ENCODE measurements around the gene LINGO3.

Gene LINGO3

GRCh38 chr19:2309734-2310362 is 1.9 kb upstream of the LINGO3 start:
- Histone ChIP-seq H3K9ac (ENCODE audit: low read length) (no peak overlapping the region), H3K27me3 (replicated peaks; ENCODE audit: control insufficient read depth, insufficient read depth, low read length) (peaks cover 21% of the 10 kb centered on the region), H3K4me1 (ENCODE audit: control insufficient read depth, insufficient read depth, low read length) (peaks cover 4% of the 10 kb centered on the region), H3K36me3 (ENCODE audit: control insufficient read depth, insufficient read depth, low read length, severe bottlenecking) (no peaks in the 10 kb centered on the region), H3K9me3 (ENCODE audit: control insufficient read depth, low read length) (peaks cover 2% of the 10 kb centered on the region), H3K4me3 (ENCODE audit: low read length) (no peak overlapping the region)
- peak; percentile 31 for DNase-seq (ENCODE audit: low read depth)

GRCh38 chr19:2307518-2308012 is 389 bp downstream of the LINGO3 start:
- DNase-seq (ENCODE audit: low read depth), result no peak
- Histone ChIP-seq H3K36me3 (ENCODE audit: control insufficient read depth, insufficient read depth, low read length, severe bottlenecking) (no peaks in the 10 kb centered on the region), H3K9me3 (ENCODE audit: control insufficient read depth, low read length) (no peaks in the 10 kb centered on the region), H3K9ac (ENCODE audit: low read length) (no peak overlapping the region), H3K4me3 (ENCODE audit: low read length) (no peak overlapping the region), H3K4me1 (ENCODE audit: control insufficient read depth, insufficient read depth, low read length) (peaks cover 4% of the 10 kb centered on the region), H3K27me3 (replicated peaks; ENCODE audit: control insufficient read depth, insufficient read depth, low read length) (peaks cover 25% of the 10 kb centered on the region)

GRCh38 chr19:2306971-2307370 is 983 bp downstream of the LINGO3 start:
- H3K27me3 ChIP-seq (replicated peaks; ENCODE audit: control insufficient read depth, insufficient read depth, low read length), result peaks cover 27% of the 10 kb centered on the region

GRCh38 chr19:2306281-2306806 is 1.6 kb downstream of the LINGO3 start:
- Histone ChIP-seq H3K27me3 (replicated peaks; ENCODE audit: control insufficient read depth, insufficient read depth, low read length) (peaks cover 27% of the 10 kb centered on the region), H3K4me3 (ENCODE audit: low read length) (no peak overlapping the region), H3K9me3 (ENCODE audit: control insufficient read depth, low read length) (no peaks in the 10 kb centered on the region), H3K4me1 (ENCODE audit: control insufficient read depth, insufficient read depth, low read length) (peaks cover 8% of the 10 kb centered on the region), H3K9ac (ENCODE audit: low read length) (no peak overlapping the region), H3K36me3 (ENCODE audit: control insufficient read depth, insufficient read depth, low read length, severe bottlenecking) (no peaks in the 10 kb centered on the region)
- no peak for DNase-seq (ENCODE audit: low read depth)

More at GRCh38 chr19:2306971-2307370, 983 bp downstream of the LINGO3 start:
- Histone ChIP-seq H3K4me1 (ENCODE audit: control insufficient read depth, insufficient read depth, low read length) (peaks cover 8% of the 10 kb centered on the region), H3K9ac (ENCODE audit: low read length) (no peak overlapping the region), H3K9me3 (ENCODE audit: control insufficient read depth, low read length) (no peaks in the 10 kb centered on the region), H3K36me3 (ENCODE audit: control insufficient read depth, insufficient read depth, low read length, severe bottlenecking) (no peaks in the 10 kb centered on the region), H3K4me3 (ENCODE audit: low read length) (no peak overlapping the region)
- DNase-seq (ENCODE audit: low read depth), result no peak

- Histone ChIP-seq H3K4me3 (ENCODE audit: low read length) (no peak overlapping the region), H3K9me3 (ENCODE audit: control insufficient read depth, low read length) (no peaks in the 10 kb centered on the region), H3K27me3 (replicated peaks; ENCODE audit: control insufficient read depth, insufficient read depth, low read length) (peaks cover 31% of the 10 kb centered on the region), H3K9ac (ENCODE audit: low read length) (no peak overlapping the region), H3K4me1 (ENCODE audit: control insufficient read depth, insufficient read depth, low read length) (peaks cover 8% of the 10 kb centered on the region), H3K36me3 (ENCODE audit: control insufficient read depth, insufficient read depth, low read length, severe bottlenecking) (no peaks in the 10 kb centered on the region)
- no peak for DNase-seq (ENCODE audit: low read depth)
These were observed 2.3 kb downstream of the LINGO3 start for GRCh38 chr19:2305452-2306280.

- no peaks in the 10 kb centered on the region for H3K36me3 ChIP-seq (ENCODE audit: control insufficient read depth, insufficient read depth, low read length, severe bottlenecking)
- H3K27me3 ChIP-seq (replicated peaks; ENCODE audit: control insufficient read depth, insufficient read depth, low read length), result peaks cover 29% of the 10 kb centered on the region
- H3K4me3 ChIP-seq (ENCODE audit: low read length), result no peak overlapping the region
- H3K9me3 ChIP-seq (ENCODE audit: control insufficient read depth, low read length), result no peaks in the 10 kb centered on the region
- no peak overlapping the region for H3K9ac ChIP-seq (ENCODE audit: low read length)
- no peak for DNase-seq (ENCODE audit: low read depth)
- peaks cover 4% of the 10 kb centered on the region for H3K4me1 ChIP-seq (ENCODE audit: control insufficient read depth, insufficient read depth, low read length)
These were observed 4.6 kb downstream of the LINGO3 start for GRCh38 chr19:2303211-2303798.

DNA sequence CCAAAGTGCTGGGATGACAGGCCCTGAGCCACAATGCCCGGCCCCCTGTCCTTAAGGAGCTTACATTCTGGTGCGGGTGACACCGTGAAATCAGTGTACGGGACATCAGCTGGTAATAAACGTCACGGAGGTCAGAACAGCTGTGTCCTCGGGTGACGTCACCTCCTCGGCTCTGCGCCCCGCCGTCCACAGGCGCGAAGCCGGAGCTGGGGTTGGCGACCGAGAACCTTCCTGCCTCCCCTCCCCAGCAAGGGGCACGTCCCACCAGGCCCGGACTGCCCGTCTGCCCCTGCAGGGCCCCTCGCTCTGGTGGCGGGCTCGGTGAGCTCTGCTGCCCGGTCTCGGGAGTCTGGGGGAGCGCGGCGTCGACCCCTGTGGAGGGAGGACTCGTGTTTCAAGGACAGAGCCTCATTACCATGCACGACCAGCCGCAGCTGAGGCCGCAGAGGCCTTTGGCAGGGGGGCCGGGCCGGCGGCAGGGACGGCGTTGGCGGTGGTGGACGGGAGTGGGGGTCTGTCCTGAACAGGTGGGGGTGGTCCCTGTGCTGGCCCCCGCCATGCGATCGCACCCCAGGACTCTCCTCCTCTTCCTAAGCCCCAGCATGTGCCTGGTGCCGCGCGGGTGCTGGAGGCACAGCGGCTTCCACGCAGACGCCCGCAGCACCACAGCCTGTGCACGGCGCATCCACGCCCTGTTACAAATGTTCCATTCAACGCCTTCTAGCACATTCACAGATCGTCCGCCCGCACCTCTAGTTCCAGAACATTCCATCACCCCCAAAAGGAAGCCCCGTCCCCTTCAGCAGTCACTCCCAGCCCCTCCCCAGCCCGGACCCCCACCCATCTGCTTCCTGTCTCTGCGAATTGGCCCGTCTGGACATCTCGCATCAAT is 5.4 kb downstream of the LINGO3 start:
- no peaks in the 10 kb centered on the region for H3K36me3 ChIP-seq (ENCODE audit: control insufficient read depth, insufficient read depth, low read length, severe bottlenecking)
- DNase-seq (ENCODE audit: low read depth), result peak; percentile 35
- no peak overlapping the region for H3K9ac ChIP-seq (ENCODE audit: low read length)
- no peaks in the 10 kb centered on the region for H3K9me3 ChIP-seq (ENCODE audit: control insufficient read depth, low read length)
- H3K27me3 ChIP-seq (replicated peaks; ENCODE audit: control insufficient read depth, insufficient read depth, low read length), result peaks cover 27% of the 10 kb centered on the region
- no peak overlapping the region for H3K4me3 ChIP-seq (ENCODE audit: low read length)
- peaks cover 4% of the 10 kb centered on the region for H3K4me1 ChIP-seq (ENCODE audit: control insufficient read depth, insufficient read depth, low read length)

DNA sequence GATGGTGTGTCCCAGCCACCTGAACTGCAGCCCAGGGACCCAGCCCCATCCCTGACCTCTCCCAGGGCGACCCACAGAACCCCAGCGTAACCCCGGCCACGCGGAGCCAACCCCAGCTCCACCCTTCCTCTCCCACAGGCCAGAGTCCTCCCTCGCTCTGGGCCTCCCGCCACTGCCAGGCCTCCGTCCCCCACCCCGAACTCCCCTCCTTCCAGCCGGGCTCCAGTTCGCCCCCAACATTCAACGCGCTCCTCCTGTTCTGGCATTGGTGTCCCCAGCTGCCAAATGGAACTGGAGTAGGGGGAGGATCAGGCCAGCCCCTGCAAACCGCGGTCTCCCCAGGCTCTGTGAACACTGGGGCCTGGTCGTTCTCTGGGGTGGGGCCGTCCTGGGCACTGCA is 7.4 kb downstream of the LINGO3 start:
- DNase-seq (ENCODE audit: low read depth), result no peak
- Histone ChIP-seq H3K27me3 (replicated peaks; ENCODE audit: control insufficient read depth, insufficient read depth, low read length) (peaks cover 17% of the 10 kb centered on the region), H3K4me3 (ENCODE audit: low read length) (no peak overlapping the region), H3K9me3 (ENCODE audit: control insufficient read depth, low read length) (no peaks in the 10 kb centered on the region), H3K9ac (ENCODE audit: low read length) (no peak overlapping the region), H3K4me1 (ENCODE audit: control insufficient read depth, insufficient read depth, low read length) (peaks cover 4% of the 10 kb centered on the region), H3K36me3 (ENCODE audit: control insufficient read depth, insufficient read depth, low read length, severe bottlenecking) (no peaks in the 10 kb centered on the region)

- Histone ChIP-seq H3K9me3 (ENCODE audit: control insufficient read depth, low read length) (no peaks in the 10 kb centered on the region), H3K9ac (ENCODE audit: low read length) (no peak overlapping the region), H3K36me3 (ENCODE audit: control insufficient read depth, insufficient read depth, low read length, severe bottlenecking) (no peaks in the 10 kb centered on the region), H3K27me3 (replicated peaks; ENCODE audit: control insufficient read depth, insufficient read depth, low read length) (peaks cover 19% of the 10 kb centered on the region), H3K4me1 (ENCODE audit: control insufficient read depth, insufficient read depth, low read length) (peaks cover 14% of the 10 kb centered on the region), H3K4me3 (ENCODE audit: low read length) (no peak overlapping the region)
- no peak for DNase-seq (ENCODE audit: low read depth)
These were observed 11.8 kb downstream of the LINGO3 start for GRCh38 chr19:2296141-2296540.

DNA sequence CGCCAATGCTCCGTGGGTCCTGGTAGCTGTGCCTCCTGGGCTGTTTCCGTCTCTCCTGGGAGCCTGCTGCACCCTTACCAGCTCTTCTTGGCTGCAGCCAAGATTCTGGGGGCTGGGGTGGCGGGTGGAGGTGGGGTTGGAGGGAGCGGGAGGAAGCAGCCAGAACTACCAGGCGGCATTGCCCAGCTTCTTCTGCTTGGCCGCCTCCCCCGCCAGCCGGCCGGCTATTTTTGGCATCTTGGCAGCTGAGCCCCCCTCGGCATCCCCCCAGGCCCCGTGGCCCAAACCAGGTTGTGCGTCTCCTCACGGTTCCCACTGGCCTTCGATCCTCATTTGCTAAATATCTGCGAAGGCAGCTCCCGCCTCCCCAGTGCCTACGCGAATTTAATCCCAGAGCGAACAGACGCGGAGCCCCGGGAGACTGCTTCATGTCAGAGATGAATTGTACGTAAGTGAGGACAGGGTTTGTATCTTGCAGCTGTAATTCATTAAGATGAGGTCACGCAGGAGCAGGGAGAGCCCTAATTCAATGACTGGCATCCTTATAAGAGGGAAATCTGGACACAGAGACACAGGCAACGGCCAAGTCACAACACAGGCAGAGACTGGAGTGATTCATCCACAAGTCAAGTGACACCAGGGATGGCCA is 13.1 kb downstream of the LINGO3 start:
- peak; percentile 78 for DNase-seq (ENCODE audit: low read depth)
- H3K36me3 ChIP-seq (ENCODE audit: control insufficient read depth, insufficient read depth, low read length, severe bottlenecking), result no peaks in the 10 kb centered on the region
- H3K27me3 ChIP-seq (replicated peaks; ENCODE audit: control insufficient read depth, insufficient read depth, low read length), result peaks cover 23% of the 10 kb centered on the region
- no peaks in the 10 kb centered on the region for H3K9me3 ChIP-seq (ENCODE audit: control insufficient read depth, low read length)
- no peak overlapping the region for H3K9ac ChIP-seq (ENCODE audit: low read length)
- peak overlapping the region; percentile 18 for H3K4me3 ChIP-seq (ENCODE audit: low read length)
- H3K4me1 ChIP-seq (ENCODE audit: control insufficient read depth, insufficient read depth, low read length), result peaks cover 14% of the 10 kb centered on the region
